SJCRH30 (cell line): ENCODE results near the gene TGFBR3L. TPM values are rescaled to one million over a fixed set of nuclear protein-coding genes. Genes with fewer than 3 reads are reported as not detected.

Experiments used
- DNase-seq, 2 experiments: peaks; one replicate each; pipeline ENCODE4 v3.0.0-alpha.2; 2015 to 2020
- H3K27ac ChIP-seq: fragments of 250-450 bp; sonication (Bioruptor Pico); 2 replicates; pipeline ENCODE4 v1.5.1; 2020; ENCODE audit warnings: mild to moderate bottlenecking, moderate library complexity
- H3K27me3 ChIP-seq: fragments of 250-450 bp; sonication (Bioruptor Pico); 2 replicates; pipeline ENCODE4 v1.5.1; 2020; ENCODE audit warnings: mild to moderate bottlenecking, moderate library complexity
- H3K36me3 ChIP-seq: fragments of 250-450 bp; sonication (Bioruptor Pico); 2 replicates; pipeline ENCODE4 v1.5.1; 2020; ENCODE audit warnings: mild to moderate bottlenecking, moderate library complexity
- H3K4me1 ChIP-seq: fragments of 250-450 bp; sonication (Bioruptor Pico); 2 replicates; pipeline ENCODE4 v1.5.1; 2020; ENCODE audit warnings: mild to moderate bottlenecking, moderate library complexity
- H3K4me3 ChIP-seq: fragments of 250-450 bp; sonication (Bioruptor Pico); 2 replicates; pipeline ENCODE4 v1.5.1; 2020; ENCODE audit warnings: mild to moderate bottlenecking, moderate library complexity
- H3K9me3 ChIP-seq: fragments of 250-450 bp; sonication (Bioruptor Pico); replicated peaks from 2 replicates; pipeline ENCODE4 v1.5.1; 2020; ENCODE audit warnings: mild to moderate bottlenecking, moderate library complexity
- total RNA-seq: library from RNA; depleted of rRNA; stranded (reverse); fragments of >200 nt; shearing (Covaris generic); gene quantifications from 2 replicates; pipeline ENCODE4 v1.2.3, GENCODE V29; 2014

The TGFBR3L gene
- total RNA-seq, 1 experiment from 2014 or later, result not detected

- Histone ChIP-seq H3K27me3 (peaks cover 4% of the 10 kb centered on the region), H3K4me1 (no peaks in the 10 kb centered on the region; the same call in 1 of the 2 replicates), H3K4me3 (no peak overlapping the region), H3K27ac (no peak overlapping the region), H3K36me3 (no peaks in the 10 kb centered on the region), H3K9me3 (no peaks in the 10 kb centered on the region)
- no peak for DNase-seq
Measured at GRCh38 chr19:7873304-7874075, 41.1 kb upstream of the TGFBR3L start.

GRCh38 chr19:7874076-7874896, 40.3 kb upstream of the TGFBR3L start, which contains the start of gene PRR36:
PRR36 (minus strand) TSS chr19:7874390; CDS start chr19:7873689, 701 bp downstream.
- no peak for DNase-seq
- Histone ChIP-seq H3K9me3 (no peaks in the 10 kb centered on the region), H3K4me3 (no peak within 1 kb of the TSS), H3K36me3 (no peaks in the 10 kb centered on the region), H3K27ac (no peak within 1 kb of the TSS), H3K4me1 (peaks cover 7% of the 10 kb centered on the region; the same call in 1 of the 2 replicates), H3K27me3 (peaks cover 4% of the 10 kb centered on the region)

DNA sequence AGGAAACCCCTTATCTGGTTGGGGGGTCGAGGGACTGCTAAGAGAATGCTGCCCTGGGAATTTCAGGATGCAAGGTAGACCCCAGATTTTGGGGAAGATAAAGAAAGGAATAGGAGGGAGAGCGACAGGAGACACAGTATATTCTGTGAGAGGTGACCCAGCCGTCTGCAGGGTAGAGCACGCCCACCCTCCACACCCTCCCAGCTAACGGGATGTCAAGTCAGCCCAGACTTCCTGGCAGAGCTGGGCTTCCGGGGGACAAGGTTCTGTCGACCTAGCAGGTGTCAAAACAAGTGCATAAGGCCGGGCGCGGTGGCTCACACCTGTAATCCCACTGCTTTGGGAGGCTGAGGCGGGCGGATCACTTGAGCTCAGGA, 39.7 kb upstream of the TGFBR3L start:
- Histone ChIP-seq H3K27ac (no peak overlapping the region), H3K4me1 (peaks cover 11% of the 10 kb centered on the region; the same call in 1 of the 2 replicates), H3K9me3 (no peaks in the 10 kb centered on the region), H3K4me3 (no peak overlapping the region), H3K27me3 (peaks cover 4% of the 10 kb centered on the region), H3K36me3 (no peaks in the 10 kb centered on the region)
- DNase-seq, result no peak

GRCh38 chr19:7877249-7877836, 37.3 kb upstream of the TGFBR3L start:
- Histone ChIP-seq H3K27me3 (peaks cover 4% of the 10 kb centered on the region), H3K9me3 (no peaks in the 10 kb centered on the region), H3K4me3 (no peak overlapping the region), H3K36me3 (no peaks in the 10 kb centered on the region), H3K4me1 (peaks cover 11% of the 10 kb centered on the region; the same call in 1 of the 2 replicates), H3K27ac (no peak overlapping the region)
- DNase-seq, result no peak

DNA sequence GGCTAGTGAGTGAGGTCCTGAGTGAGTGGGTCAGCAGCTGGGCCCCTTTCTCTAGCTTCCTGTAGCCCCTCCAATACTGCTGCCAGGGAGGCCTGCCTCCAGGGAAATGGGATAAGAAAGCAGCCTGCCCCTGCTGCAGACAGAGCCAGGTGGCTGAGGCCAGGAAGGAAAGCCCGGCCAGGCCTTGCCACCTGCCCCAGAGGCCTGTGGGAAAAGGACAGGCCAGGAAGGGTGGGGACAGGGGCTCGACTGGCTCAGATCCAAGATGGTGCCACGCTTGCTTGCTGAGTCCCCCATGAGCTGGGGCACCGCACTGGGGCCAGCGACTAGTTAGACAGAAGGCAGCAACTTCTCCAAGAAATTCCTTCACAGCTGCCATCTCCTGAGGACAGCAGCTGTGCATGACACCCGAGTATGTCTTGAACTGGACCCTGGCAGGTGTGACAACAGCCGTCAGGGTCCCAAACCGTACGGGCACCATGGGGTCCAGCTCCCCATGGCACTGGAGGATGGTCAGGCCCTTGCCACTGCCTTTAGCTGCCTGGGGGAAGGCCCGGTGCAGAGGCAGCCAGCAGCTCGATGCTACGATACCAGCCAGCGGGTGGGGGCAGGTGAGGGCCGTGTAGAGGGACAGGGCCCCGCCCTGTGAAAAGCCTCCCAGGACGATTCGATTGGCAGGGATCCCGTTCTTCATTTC, 35.4 kb upstream of the TGFBR3L start:
- Histone ChIP-seq H3K27ac (peak overlapping the region; percentile 36; the same call in 1 of the 2 replicates), H3K9me3 (no peaks in the 10 kb centered on the region), H3K27me3 (peaks cover 4% of the 10 kb centered on the region), H3K4me1 (peaks cover 11% of the 10 kb centered on the region; the same call in 1 of the 2 replicates), H3K36me3 (no peaks in the 10 kb centered on the region), H3K4me3 (no peak overlapping the region)
- peak; percentile 53 to 68 for DNase-seq

DNA sequence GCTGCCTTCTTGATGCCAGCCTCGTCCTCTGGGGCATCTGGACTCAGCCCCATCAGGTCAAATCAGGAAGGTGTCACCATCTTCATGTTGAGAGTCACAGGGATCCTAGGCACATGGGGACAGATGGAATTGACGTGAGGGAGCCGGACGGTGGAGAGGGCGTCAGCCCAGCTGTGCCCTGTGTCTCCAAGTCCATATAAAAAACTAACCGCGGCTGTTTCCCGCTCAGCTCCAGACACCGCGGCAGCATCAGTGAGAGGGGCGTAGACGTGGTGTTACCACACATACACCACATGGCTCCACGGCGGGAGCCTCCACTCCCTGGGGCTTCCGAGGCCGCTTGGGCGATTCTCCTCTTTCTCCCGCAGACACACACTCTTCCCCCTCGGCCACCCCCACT, 34.8 kb upstream of the TGFBR3L start:
- Histone ChIP-seq H3K36me3 (no peaks in the 10 kb centered on the region), H3K9me3 (no peaks in the 10 kb centered on the region), H3K27me3 (no peaks in the 10 kb centered on the region; the same call in 1 of the 2 replicates), H3K27ac (peak overlapping the region; percentile 36; the same call in 1 of the 2 replicates), H3K4me3 (no peak overlapping the region), H3K4me1 (peaks cover 11% of the 10 kb centered on the region; the same call in 1 of the 2 replicates)
- DNase-seq, result peak; percentile 81

DNA sequence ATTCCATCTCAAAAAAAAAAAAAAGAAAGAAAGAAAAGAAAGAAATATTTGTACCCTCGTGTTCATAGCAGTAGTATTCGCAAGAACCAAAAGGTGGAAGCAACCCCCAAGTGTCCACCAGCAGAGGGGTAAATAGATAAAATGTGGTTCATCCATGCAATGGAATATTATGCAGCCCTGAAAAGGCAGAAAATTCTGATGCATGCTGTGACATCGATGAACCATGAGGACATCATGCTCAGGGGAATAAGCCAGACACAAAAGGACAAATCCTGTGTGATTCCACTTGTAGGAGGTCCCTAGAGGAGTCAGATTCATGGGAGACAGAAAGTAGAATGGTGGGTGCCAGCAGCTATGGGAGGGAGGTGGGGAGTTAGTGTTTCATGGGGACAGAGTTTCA, 32.7 kb upstream of the TGFBR3L start:
- H3K9me3 ChIP-seq, result no peaks in the 10 kb centered on the region
- no peak overlapping the region for H3K27ac ChIP-seq
- no peak overlapping the region for H3K4me3 ChIP-seq
- peaks cover 11% of the 10 kb centered on the region; the same call in 1 of the 2 replicates for H3K4me1 ChIP-seq
- DNase-seq, result no peak
- H3K27me3 ChIP-seq, result no peaks in the 10 kb centered on the region
- H3K36me3 ChIP-seq, result no peaks in the 10 kb centered on the region

DNA sequence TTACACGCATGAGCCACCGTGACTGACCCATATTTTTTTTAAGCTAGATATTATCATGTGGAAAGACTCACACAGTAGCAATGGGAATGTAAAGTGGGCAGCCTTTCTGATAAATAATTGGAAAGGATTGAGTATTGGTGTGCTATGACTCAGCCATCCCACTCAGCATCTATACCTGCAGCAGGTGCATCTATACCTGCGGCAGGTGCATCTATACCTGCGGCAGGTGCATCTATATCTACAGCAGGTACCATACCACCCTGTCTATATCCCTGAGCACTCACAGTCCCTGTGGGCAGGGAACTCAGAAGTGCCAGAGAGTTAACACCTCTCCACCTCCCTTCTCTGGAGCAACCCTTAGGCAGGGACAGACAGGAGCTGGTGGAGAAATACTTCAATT, 31.5 kb upstream of the TGFBR3L start:
- no peak overlapping the region for H3K27ac ChIP-seq
- H3K27me3 ChIP-seq, result no peaks in the 10 kb centered on the region
- peaks cover 11% of the 10 kb centered on the region; the same call in 1 of the 2 replicates for H3K4me1 ChIP-seq
- H3K4me3 ChIP-seq, result no peak overlapping the region
- H3K36me3 ChIP-seq, result no peaks in the 10 kb centered on the region
- H3K9me3 ChIP-seq, result no peaks in the 10 kb centered on the region
- DNase-seq, result no peak

DNA sequence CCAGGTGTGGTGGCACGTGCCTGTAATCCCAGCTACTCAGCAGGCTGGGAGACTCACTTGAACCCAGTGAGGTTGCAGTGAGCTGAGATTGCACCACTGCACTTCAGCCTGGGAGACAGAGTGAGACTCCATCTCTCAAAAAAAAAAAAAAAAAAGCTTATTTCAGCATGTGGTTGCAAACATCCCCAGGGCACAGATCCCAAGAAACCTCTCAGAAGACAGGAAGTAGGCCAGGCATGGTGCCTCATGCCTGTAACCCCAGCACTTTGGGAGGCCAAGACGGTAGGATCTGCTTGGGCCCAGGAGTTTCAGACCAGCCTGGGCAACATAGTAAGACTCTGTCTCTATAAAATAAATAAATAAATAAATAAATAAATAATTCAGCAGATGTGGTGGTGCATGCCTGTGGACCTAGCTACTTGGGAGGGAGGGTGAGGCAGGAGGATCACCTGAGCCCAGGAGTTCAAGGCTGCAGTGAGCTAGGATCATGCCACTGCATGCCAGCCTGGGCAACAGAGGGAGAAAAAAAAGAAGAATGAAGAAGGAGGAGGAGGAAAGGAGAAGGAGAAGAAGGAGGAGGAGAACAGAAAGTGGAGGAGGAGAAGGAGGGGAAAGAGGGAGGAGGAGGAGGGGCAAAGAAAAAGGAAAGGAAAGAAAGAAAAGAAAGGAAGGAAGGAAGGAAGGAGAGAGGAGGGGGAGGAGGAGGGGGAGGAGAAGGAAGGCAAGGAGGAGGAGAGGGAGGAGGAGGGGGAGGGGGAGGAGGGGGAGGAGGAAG, 30.6 kb upstream of the TGFBR3L start:
- Histone ChIP-seq H3K36me3 (no peaks in the 10 kb centered on the region), H3K4me3 (no peak overlapping the region), H3K27me3 (no peaks in the 10 kb centered on the region), H3K9me3 (no peaks in the 10 kb centered on the region), H3K4me1 (peaks cover 8% of the 10 kb centered on the region; the same call in 1 of the 2 replicates), H3K27ac (no peak overlapping the region)
- no peak for DNase-seq

DNA sequence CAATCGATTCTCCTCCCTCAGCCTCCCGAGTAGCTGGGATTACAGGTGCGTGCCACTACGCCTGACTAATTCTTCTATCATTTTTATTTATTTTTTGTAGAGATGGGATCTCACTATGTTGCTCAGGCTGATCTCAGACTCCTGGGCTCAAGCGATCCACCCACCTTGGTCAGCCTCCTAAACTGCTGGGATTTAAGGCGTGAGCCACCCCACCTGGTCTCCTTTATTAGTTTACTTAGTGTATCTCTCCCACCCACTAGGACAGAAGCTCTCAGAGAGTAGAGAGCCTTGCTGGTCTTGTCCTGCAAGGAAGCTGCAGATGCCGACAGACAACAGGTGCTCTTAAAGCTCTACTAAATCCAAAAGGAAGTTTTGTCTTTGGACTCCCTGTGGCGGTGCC, 28.8 kb upstream of the TGFBR3L start:
- peak in 1 of 2 experiments; percentile 51 for DNase-seq
- Histone ChIP-seq H3K4me1 (no peaks in the 10 kb centered on the region), H3K9me3 (no peaks in the 10 kb centered on the region), H3K4me3 (no peak overlapping the region), H3K36me3 (no peaks in the 10 kb centered on the region), H3K27ac (no peak overlapping the region), H3K27me3 (no peaks in the 10 kb centered on the region)

- Histone ChIP-seq H3K36me3 (no peaks in the 10 kb centered on the region), H3K27ac (no peak overlapping the region), H3K27me3 (no peaks in the 10 kb centered on the region), H3K4me1 (no peaks in the 10 kb centered on the region), H3K4me3 (no peak overlapping the region), H3K9me3 (no peaks in the 10 kb centered on the region)
- no peak for DNase-seq
Measured at GRCh38 chr19:7887408-7888144, 27.1 kb upstream of the TGFBR3L start.

DNA sequence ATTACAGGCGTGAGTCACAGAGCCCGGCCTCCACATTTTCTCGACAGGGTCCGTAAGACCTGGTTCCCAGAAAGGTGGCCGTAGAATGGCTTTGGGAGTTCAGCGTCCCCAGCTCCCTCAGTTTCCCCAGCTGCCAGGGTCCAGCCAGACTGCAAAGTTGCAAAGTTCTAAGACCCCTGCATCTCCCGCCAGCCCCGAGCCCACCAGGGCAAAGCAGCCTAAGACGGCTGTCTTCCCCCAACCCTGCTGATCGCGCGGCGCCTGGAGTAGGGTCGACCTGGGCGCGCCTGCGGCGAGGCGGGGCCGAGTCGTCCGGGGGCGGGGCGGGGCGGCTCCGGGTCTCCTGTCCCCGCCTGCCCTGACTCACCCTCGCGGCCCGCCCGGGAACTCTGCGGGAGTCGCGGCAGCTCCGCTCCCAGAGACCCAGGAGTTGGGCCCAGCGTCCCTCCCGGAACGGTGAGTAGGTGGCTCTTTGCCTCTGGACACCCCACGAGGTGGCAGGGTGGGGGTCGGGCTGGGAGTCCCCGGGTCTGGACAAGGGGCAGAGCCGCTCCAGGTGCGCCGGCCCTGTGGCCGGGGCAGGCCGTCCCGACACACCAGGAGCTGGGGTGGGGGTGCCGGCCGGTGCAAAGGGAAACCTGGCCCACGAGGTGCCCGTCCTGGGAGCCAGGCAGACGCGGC, 26.3 kb upstream of the TGFBR3L start, which contains the start of gene LRRC8E:
TSS of gene LRRC8E (plus strand) at position 366 of the 681 bp plus-strand sequence. CDS start 7,094 bp downstream, outside the sequence.
- H3K27me3 ChIP-seq, result no peaks in the 10 kb centered on the region
- H3K27ac ChIP-seq, result no peak within 1 kb of the TSS
- no peaks in the 10 kb centered on the region for H3K9me3 ChIP-seq
- H3K4me3 ChIP-seq, result no peak within 1 kb of the TSS
- no peak for DNase-seq
- H3K36me3 ChIP-seq, result no peaks in the 10 kb centered on the region
- no peaks in the 10 kb centered on the region for H3K4me1 ChIP-seq

DNA sequence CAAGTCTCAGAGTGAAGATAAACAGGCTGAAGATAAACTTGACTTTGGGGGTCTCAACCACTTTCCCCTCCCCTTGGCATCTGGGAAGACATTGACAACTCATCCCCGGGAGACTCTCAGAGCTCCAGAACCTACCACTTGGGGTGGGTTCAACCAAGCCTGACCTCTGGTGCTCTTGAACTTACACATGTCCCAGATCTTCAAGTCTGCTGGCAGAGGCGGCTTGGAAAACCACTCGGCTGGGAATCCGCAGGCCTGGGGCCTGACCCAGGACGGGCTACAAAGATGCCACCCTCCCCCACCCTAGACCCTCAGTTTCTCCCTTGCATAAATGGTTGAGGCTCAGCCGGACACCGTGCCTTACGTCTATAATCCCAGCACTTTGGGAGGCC, 25.8 kb upstream of the TGFBR3L start:
- no peak overlapping the region for H3K4me3 ChIP-seq
- no peaks in the 10 kb centered on the region for H3K4me1 ChIP-seq
- H3K36me3 ChIP-seq, result no peaks in the 10 kb centered on the region
- DNase-seq, result no peak
- H3K27ac ChIP-seq, result no peak overlapping the region
- no peaks in the 10 kb centered on the region for H3K9me3 ChIP-seq
- no peaks in the 10 kb centered on the region for H3K27me3 ChIP-seq
